GM21825 (cell line): ENCODE measurements around the gene PACS2.
"Not testable (repeated sequence)": the region's sequence is repeated elsewhere in the genome, so short reads cannot be mapped to it uniquely, and the experiment has no call there.

Experiments used
- ATAC-seq: cut with Tn5 transposase; IDR thresholded peaks from one replicate; pipeline ENCODE4 v1.9.1; 2021; ENCODE audit warnings: mild to moderate bottlenecking, moderate library complexity; ENCODE audit not compliant: unreplicated experiment

Gene PACS2

DNA sequence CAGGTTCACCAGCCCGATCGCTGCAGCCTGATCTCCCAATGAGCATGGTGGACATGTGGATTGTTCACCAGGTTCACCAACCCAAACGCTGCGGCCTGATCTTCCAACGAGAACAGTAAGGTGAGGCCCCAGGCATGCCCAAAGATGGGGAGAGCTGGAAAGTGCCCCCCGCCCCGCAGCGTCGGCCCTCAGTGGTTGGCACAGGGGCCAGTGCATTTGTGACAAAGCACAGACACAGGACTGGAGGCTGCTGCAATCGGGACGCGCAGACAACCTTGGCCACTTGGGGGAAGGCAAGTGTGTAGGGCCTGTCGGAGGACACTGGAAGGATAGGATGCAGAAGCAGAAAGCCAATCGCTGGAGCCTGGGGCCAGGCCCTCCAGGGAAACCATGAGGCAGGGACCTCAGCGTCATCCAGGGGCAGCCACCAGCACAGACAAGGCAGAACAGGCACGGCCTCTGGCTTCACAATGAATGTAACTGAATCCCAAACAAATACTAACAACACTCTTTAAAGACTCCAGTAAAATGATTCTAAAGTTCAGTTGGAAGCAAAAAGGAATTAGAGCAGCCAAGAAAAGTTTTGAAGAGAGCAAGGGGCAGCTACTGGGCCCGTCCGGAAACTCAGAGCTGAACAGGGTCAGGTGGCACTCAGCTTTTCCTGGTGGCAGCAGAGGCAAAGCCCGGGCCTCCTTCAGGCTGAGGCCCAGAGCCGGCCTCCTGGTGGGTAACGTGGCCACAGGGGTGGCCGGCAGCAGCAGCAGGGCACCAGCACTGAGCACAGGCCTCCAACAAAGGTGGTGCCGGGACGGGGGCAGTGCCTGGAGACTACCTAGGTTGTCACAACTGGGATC lies 27.1 kb upstream of the PACS2 start:
- ATAC-seq = no peak

DNA sequence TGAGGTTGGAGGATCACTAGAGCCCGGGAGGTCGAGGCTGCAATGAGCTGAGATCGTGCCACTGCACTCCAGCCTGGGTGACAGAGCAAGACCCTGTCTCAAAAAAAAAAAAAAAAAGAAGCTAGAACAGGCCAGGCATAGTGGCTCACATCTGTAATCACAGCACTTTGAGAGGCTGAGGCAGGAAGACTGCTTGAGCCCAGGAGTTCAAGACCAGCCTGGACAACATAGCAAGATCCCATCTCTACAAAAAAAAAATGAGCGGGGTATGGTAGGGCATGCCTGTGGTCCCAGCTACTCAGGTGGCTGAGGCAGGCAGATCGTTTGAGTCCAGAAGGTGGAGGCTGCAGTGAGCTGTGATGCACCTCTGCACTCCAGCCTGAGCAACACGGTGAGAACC lies 25.6 kb upstream of the PACS2 start:
- not testable (repeated sequence) for ATAC-seq

DNA sequence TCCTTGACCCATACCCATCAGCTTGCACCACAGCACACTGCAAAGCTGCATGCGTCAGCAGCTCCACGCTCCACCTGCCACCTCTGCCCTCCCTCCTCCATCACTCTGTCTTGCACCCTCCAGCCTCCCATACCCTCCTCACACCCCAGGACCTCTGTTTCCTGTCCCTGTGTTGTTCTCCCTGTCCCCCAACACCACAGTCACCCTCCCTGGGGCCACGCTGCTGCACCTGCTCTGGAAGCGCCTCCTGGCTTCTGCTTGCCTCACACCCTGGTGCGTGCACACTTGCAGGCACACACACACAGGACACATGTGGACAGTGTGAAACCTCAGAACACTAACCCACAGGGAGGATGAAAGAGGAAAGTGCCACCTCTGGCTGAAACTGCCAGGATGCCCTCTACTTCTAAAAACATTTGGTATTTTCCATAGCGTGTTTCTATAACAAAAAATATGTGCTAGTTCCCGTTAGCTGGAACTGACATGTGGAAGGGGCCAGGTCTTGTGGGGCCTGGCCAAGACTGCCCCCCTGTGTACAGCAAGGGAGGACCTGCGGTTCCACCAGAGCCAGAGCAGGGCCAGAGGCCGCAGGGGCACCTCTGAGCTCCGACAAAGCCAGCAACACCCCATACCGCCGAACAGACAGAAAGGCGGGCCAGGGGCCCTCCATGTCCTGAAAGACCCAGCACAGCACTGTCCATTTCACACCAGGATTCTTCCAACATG lies 23.8 kb upstream of the PACS2 start:
- no peak for ATAC-seq

DNA sequence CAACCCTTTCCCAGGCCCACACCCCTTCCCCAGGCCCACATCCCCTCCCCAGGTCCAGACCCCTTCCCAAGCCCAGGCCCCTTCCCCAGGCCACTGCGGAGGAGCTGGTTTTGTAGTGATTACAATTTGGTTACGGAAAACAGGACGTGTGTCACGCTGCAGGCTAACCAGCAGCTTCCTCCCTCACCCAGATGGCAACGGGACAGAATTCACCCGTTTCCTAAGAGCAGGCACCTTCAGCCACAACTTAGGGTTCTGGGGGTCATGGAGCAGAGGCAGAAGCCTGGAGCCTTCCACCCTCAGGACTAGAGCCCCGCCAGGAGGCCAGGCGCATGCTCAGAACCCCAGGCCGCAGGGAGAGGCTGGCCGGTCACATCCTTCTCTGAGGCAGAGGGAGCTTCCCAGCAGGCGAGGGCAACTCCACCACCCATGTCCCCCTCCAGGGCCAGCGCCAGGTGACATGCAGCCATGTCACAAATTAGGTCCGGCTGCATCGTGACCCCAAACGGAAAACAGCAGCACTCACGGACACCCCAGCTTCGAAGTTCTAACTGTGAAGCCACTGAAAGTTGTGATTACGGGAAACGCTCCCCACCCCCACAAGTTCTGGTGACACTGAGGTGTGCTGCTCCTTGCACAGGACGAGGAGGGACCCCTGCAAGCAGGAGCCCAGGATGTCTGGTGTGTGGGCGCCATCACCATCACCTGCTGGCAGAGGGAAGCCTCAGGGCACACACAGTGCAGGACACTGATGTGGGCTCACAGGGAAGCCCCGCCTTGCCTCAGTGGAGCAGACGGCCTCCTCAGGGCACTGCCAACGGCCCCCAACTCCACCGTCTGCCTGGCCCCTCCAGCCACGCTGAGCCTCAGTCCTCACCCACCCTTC lies 21.5 kb upstream of the PACS2 start:
- no peak for ATAC-seq

- peak; percentile 66 for ATAC-seq
Observed at GRCh38 chr14:105294142-105294597, 20.4 kb upstream of the PACS2 start.

DNA sequence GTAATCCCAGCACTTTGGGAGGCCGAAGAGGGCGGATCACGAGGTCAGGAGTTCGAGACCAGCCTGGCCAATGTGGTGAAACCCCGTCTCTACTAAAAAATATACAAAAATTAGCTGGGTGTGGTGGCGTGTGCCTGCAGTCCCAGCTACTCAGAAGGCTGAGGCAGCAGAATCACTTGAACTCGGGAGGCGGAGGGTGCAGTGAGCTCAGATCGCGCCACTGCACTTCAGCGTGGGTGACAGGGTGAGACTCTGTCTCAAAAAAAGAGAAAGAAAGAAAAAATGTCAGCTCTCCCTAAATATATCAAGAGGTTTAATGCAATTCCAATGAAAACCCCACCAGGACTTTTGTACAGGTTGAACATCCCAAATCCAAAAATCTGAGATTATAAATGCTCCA lies 17.2 kb upstream of the PACS2 start:
- not testable (repeated sequence) for ATAC-seq

- ATAC-seq = peak; percentile 12
Observed at GRCh38 chr14:105299654-105300541, 14.7 kb upstream of the PACS2 start.

DNA sequence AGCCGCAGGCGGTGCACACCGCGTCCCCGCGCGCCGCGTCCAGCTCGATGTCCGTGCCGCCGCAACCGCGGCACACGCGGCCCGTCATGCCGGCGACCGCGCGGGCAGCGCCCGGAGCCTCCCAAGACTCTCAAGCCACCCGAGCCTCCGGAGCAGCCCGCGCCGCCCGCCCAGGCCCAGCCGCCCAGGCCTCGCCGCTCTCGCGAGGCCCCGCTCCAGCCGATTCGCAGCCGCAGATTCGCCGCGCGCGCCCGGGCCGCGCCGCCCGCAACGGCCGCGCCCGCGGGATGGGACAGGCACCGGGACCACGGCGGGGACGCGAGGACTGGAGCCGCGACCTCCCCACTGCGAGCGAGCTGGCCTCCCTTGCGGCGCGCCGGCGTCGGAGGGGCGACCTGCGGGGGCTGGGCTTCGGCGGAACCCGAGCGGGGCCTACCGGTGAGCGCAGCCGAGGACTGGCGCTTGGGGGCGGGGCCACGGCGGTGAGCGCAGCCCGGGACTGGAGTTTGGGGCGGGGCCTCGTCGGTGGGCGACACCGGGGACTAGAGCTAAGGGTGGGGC lies 13.9 kb upstream of the PACS2 start, which contains the start of gene BRF1:
Gene BRF1 (minus strand): TSS at position 460 of the 561 bp plus-strand sequence. CDS start 372 bp downstream, at position 88.
- ATAC-seq = peak; percentile 75

DNA sequence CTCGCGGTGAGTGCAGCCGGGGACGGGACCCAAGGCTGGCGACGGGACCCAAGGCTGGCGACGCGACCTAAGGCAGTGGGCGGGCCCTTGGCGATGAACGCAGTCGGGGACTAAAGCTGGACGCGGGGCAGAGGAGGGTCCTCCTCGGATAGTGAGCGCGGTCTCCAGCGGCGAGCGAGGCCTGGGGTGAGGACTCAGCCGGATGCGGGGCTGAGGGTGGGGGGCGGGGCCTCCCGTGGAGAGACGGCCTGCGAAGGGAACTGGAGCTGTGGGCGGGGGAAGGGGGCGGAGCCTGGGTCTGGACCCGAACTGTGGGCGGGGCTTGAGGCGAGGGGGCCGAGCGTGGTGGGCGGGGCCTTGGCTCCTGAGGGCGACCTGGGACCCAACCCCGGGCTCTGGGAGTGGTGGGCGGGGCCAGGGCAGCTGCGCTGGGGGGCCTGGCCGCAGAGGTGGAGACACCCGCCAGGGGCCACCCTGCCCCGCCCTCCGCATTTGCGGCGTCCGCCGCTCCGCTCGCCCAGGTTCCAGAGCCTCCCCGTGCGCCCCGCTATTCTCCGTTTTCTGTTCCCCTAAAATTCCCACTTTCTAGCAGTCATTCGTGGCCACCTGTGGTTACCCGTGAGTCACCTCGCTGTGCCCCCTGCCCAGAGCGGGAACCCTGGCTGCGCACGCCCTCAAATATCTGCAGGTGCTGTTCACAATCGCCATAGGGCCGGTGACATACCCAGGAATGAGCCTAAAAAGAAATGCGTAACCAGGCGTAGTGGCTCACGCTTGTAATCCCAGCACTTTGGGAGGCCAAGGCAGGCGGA lies 13.2 kb upstream of the PACS2 start:
- ATAC-seq = peak; percentile 54

DNA sequence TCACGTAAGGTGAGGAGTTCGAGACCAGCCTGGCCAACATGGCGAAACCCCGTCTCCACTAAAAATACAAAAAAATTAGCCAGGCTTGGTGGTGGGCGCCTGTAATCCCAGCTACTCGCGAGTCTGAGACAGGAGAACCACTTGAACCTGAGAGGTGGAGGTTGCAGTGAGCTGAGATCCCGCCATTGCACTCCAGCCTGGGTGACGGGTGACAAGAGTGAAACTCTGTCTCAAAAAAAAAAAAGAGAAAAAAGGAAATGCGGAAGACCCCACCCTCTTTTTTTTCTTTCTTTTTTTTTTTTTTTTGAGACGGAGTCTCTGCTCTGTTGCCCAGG lies 12.7 kb upstream of the PACS2 start:
- not testable (repeated sequence) for ATAC-seq

- no peak for ATAC-seq
Observed at GRCh38 chr14:105303949-105304348, 10.6 kb upstream of the PACS2 start.

DNA sequence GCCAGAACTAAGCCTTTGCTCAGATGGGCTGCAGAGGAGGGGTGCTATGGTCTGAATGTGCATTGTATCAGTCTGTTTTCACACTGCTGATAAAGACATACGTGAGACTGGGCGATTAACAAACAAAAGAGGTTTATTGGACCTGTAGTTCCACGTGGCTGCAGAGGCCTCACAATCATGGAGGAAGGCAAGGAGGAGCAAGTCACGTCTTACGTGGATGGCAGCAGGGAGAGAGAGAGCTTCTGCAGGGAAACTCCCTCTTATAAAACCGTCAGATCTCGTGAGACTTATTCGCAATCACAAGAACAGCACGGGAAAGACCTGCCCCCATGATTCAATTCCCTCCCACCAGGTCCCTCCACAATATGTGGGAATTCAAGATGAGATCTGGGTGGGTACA lies 10.0 kb upstream of the PACS2 start:
- no peak for ATAC-seq

- no peak for ATAC-seq
Observed at GRCh38 chr14:105305345-105305744, 9.2 kb upstream of the PACS2 start.

GRCh38 chr14:105305791-105306190 lies 8.8 kb upstream of the PACS2 start:
- no peak for ATAC-seq

GRCh38 chr14:105307052-105307727 lies 7.4 kb upstream of the PACS2 start:
- no peak for ATAC-seq

DNA sequence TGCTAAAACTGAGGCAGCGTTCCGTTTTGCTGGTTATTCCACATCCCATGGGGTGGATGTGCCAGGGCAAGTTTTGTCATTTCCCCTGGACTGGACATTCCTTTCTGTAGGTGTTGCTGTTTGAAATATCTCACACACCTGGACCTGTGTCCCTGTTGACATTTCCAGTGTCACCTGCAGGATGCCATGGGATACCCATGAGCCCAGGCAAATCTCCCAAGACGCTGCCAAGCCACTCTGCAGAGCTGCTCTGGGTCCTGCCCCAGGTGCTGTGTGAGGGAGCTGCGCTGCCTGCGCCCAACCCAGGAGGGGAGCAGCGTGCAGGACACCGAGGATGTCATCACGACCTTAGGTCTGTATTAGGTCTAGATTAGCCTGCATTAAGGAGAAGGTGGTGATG lies 5.2 kb upstream of the PACS2 start:
- no peak for ATAC-seq

DNA sequence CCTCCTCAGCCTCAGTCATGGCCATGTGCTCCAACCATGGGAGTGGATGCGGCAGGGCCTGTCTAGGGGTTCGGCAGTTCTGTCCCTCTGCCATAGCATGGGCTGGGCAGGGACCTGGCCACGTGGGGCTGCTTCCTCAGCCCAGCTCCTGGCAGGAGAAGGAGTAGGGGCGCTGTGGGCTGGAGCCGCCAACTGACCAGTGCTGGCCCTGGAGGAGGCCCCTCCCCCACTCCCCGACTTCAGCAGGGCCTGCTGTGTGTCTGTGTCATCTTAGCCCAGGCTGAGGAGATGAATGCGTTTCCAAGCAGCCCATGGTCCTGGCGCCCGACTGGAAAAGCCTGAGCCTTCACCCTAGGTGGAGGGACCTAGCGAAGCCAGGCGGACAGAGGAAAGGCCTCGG lies 2.7 kb upstream of the PACS2 start:
- ATAC-seq = no peak

GRCh38 chr14:105312973-105313372 lies 1.6 kb upstream of the PACS2 start:
- ATAC-seq = no peak
